ENCODE results near the gene TMEM132D.

The TMEM132D gene

GRCh38 chr12:129771238-129771637, 132.6 kb downstream of the TMEM132D start:
- TF ChIP-seq, protein P1, sequence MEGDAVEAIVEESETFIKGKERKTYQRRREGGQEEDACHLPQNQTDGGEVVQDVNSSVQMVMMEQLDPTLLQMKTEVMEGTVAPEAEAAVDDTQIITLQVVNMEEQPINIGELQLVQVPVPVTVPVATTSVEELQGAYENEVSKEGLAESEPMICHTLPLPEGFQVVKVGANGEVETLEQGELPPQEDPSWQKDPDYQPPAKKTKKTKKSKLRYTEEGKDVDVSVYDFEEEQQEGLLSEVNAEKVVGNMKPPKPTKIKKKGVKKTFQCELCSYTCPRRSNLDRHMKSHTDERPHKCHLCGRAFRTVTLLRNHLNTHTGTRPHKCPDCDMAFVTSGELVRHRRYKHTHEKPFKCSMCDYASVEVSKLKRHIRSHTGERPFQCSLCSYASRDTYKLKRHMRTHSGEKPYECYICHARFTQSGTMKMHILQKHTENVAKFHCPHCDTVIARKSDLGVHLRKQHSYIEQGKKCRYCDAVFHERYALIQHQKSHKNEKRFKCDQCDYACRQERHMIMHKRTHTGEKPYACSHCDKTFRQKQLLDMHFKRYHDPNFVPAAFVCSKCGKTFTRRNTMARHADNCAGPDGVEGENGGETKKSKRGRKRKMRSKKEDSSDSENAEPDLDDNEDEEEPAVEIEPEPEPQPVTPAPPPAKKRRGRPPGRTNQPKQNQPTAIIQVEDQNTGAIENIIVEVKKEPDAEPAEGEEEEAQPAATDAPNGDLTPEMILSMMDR (IDR thresholded peaks at IDR 0.05; ENCODE audit: low read depth, low read length): no peak
- H3K4me3 ChIP-seq (replicated peaks in 1 of 2; ENCODE audit: low read depth in 2 of 2, low read length in 2 of 2): no peak overlapping the region
- DNase-seq (ENCODE audit: low read depth in 2 of 2): no peak

- DNase-seq (ENCODE audit: low read depth in 2 of 2): no peak
- no peak overlapping the region for H3K4me3 ChIP-seq (replicated peaks in 1 of 2; ENCODE audit: low read depth in 2 of 2, low read length in 2 of 2)
These were observed 138.1 kb downstream of the TMEM132D start for GRCh38 chr12:129765719-129766118.

GRCh38 chr12:129762436-129762835, 141.4 kb downstream of the TMEM132D start:
- H3K4me3 ChIP-seq (replicated peaks in 1 of 2; ENCODE audit: low read depth in 2 of 2, low read length in 2 of 2): no peak overlapping the region
- TF ChIP-seq, protein P1 (IDR thresholded peaks at IDR 0.05; ENCODE audit: low read depth, low read length): no peak
- no peak for DNase-seq (ENCODE audit: low read depth in 2 of 2)

More at GRCh38 chr12:129765719-129766118, 138.1 kb downstream of the TMEM132D start:
- TF ChIP-seq, protein P1 (IDR thresholded peaks at IDR 0.05; ENCODE audit: low read depth, low read length): no peak

- peak; percentile 0 to 8 for DNase-seq (ENCODE audit: low read depth in 2 of 2)
- no peak overlapping the region for H3K4me3 ChIP-seq (replicated peaks in 1 of 2; ENCODE audit: low read depth in 2 of 2, low read length in 2 of 2)
- TF ChIP-seq, protein P1 (IDR thresholded peaks at IDR 0.05; ENCODE audit: low read depth, low read length): no peak
These were observed 150.2 kb downstream of the TMEM132D start for GRCh38 chr12:129753586-129753985.

GRCh38 chr12:129750421-129750820, 153.4 kb downstream of the TMEM132D start:
- TF ChIP-seq, protein P1 (IDR thresholded peaks at IDR 0.05; ENCODE audit: low read depth, low read length): no peak
- no peak for DNase-seq (ENCODE audit: low read depth in 2 of 2)

DNA sequence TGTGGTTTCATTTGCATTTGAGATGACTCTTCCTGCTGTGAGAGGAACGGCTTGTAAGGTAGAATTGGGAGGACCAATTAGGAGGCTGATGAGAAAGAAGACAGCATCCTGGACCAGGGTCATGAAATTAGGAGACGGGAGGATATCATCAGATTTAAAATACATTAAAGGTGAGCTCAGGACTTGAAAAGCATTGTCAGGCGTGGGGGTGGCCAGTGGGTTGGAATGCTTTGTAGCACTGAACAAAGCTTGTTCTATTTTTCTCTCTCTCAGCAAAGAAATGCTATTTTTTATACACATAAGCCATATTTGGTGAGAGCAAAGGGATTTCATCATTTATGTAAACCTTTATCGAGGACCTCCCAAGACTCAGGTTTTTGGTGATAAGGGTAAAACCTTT, 157.5 kb downstream of the TMEM132D start:
- no peak overlapping the region for H3K4me3 ChIP-seq (replicated peaks in 1 of 2; ENCODE audit: low read depth in 2 of 2, low read length in 2 of 2)
- DNase-seq (ENCODE audit: low read depth in 2 of 2): no peak
- TF ChIP-seq, protein P1 (IDR thresholded peaks at IDR 0.05; ENCODE audit: low read depth, low read length): no peak

More at GRCh38 chr12:129750421-129750820, 153.4 kb downstream of the TMEM132D start:
- no peak overlapping the region for H3K4me3 ChIP-seq (replicated peaks in 1 of 2; ENCODE audit: low read depth in 2 of 2, low read length in 2 of 2)

DNA sequence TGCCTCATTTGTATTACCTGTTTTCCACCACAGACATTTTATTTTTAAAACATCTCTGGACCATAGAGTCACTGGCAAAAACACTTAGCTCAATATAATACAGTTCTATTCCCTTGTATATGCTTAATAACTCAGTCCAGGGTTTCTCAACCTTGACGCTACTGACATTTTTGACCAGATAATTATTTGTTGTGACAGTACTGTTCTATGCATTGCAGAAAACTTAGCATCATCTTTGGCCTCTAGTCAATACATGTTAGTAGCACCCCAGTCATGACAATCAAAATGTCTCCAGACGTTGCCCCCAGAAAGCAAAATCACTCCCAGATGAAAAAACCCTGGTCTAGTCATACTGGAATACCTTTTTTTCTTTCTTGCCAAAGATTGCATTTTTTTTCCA, 174.7 kb downstream of the TMEM132D start:
- H3K4me3 ChIP-seq (replicated peaks in 1 of 2; ENCODE audit: low read depth in 2 of 2, low read length in 2 of 2): no peak overlapping the region
- TF ChIP-seq, protein P1 (IDR thresholded peaks at IDR 0.05; ENCODE audit: low read depth, low read length): no peak
- no peak for DNase-seq (ENCODE audit: low read depth in 2 of 2)
